ENCODE data around the gene SLC8A1.

SLC8A1 gene

DNA sequence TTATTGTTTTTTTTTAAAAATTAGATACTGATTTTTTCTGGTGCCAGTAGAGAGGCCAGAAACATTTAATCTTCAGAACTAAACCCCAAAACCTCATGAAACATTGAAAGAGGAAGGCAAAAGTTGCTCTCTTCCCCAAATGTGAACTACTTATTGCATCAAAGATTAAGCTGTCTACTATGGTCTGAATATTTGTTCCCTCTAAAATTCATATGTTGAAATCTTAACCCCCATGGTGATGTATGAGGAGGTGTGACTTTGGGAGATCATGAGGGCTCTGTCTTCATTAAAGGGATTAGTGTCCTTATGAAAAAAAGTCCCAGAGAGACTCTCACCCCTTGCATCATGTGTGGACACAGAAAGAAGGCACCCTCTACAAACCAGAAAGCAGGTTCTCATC lies 28.2 kb upstream of the SLC8A1 start:
- TF ChIP-seq, protein P1, sequence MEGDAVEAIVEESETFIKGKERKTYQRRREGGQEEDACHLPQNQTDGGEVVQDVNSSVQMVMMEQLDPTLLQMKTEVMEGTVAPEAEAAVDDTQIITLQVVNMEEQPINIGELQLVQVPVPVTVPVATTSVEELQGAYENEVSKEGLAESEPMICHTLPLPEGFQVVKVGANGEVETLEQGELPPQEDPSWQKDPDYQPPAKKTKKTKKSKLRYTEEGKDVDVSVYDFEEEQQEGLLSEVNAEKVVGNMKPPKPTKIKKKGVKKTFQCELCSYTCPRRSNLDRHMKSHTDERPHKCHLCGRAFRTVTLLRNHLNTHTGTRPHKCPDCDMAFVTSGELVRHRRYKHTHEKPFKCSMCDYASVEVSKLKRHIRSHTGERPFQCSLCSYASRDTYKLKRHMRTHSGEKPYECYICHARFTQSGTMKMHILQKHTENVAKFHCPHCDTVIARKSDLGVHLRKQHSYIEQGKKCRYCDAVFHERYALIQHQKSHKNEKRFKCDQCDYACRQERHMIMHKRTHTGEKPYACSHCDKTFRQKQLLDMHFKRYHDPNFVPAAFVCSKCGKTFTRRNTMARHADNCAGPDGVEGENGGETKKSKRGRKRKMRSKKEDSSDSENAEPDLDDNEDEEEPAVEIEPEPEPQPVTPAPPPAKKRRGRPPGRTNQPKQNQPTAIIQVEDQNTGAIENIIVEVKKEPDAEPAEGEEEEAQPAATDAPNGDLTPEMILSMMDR (IDR thresholded peaks at IDR 0.05; ENCODE audit: control extremely low read depth, extremely low read depth, low read depth, missing control alignments), result no peak
- CTCF ChIA-PET, result interaction anchor here (0.6 to 0.7 kb wide), 2 partner anchors 9 kb away, joined by 3 to 4 read pairs; no protein-coding TSS in a partner anchor
- POLR2A ChIA-PET, result no interaction called here
- DNase-seq (ENCODE audit: extremely low spot score), result no peak

DNA sequence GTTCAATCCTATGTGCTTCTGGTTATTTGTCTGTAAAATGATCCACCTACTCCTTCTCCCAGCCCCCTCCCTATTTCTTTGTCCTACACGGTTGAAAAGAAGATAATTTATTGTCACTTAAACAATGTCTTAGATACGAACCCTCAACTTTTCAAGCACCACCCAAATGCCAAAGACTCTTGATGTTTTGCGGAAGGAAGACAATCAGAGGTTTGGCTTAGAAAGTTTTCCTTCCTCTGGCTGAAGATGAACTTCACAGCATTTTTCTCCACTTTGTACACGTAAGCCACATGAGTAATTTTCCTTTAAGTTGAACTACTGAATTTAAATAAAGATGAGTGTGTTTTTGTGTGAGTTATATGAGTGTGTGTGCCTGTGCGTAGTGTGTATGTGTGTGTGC lies 25.5 kb upstream of the SLC8A1 start:
- CTCF ChIA-PET, result interaction anchor here (1.4 kb wide), 1 partner anchor 11 kb away, joined by 7 read pairs; no protein-coding TSS in a partner anchor

DNA sequence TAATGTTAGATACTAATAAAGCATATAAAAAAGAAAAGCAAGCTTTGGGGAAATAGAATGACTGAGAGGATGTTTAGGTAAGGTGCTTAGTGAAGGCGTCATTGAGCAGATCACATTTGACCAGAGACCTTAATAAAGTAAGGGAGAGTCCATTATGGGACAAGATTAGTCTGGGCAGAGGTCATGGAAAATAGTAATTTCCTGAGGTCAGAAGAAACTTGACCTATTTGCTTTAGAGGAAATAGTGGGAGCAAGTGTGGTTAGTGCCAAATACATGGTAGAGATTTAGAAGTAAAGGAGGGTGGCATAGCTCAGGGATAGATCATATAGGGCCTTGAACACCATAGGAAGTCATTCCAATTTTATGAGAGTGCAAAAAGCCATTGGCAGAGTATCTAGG lies 24.5 kb upstream of the SLC8A1 start:
- ChIA-PET POLR2A (no interaction called here), CTCF (no interaction called here)
- TF ChIP-seq, protein P1 (IDR thresholded peaks at IDR 0.05; ENCODE audit: control extremely low read depth, extremely low read depth, low read depth, missing control alignments), result no peak
- no peak for DNase-seq (ENCODE audit: extremely low spot score)

More for the DNA sequence above, 25.5 kb upstream of the SLC8A1 start:
- no peak for DNase-seq (ENCODE audit: extremely low spot score)
- POLR2A ChIA-PET, result no interaction called here
- TF ChIP-seq, protein P1 (IDR thresholded peaks at IDR 0.05; ENCODE audit: control extremely low read depth, extremely low read depth, low read depth, missing control alignments), result no peak

DNA sequence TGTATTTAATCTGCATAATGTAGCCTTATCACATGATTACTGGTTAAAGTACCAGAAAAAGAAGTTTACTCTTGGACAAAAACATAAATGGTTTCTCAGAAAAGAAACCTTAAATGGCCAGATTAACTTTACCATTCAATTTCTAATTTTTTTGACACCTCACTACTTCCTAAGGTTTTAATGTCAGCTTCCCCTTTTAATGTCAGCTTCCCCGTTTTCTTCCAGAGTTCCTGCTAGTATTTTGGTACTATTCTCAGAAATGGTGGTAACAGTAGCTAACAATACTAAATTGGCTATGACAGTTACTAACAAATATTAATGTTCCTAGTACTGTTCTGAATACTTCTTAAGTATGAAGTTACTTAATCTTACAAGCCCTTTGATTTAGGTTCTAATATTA lies 22.4 kb upstream of the SLC8A1 start:
- TF ChIP-seq, protein P1 (IDR thresholded peaks at IDR 0.05; ENCODE audit: control extremely low read depth, extremely low read depth, low read depth, missing control alignments), result no peak
- CTCF ChIA-PET, result no interaction called here
- POLR2A ChIA-PET, result no interaction called here
- DNase-seq (ENCODE audit: extremely low spot score), result no peak

DNA sequence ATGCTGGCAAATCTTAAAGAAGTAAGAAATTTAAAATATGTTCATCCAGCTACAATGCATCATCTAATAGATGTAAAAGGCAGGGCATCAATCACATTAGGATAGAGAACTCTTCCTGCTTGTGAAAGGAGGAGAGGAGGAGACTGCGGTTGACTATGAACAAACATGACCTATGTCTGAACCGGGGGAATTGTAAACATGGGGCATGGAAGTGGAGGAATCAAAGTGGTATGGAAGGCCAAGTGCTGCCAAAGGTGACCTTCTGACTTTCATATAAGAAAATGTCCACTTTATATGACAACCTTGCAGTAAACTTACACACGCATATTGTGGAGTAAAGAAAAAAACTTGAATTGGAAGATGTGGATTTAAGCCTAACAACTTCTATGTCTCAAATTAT lies 20.0 kb upstream of the SLC8A1 start:
- DNase-seq (ENCODE audit: extremely low spot score), result no peak

DNA sequence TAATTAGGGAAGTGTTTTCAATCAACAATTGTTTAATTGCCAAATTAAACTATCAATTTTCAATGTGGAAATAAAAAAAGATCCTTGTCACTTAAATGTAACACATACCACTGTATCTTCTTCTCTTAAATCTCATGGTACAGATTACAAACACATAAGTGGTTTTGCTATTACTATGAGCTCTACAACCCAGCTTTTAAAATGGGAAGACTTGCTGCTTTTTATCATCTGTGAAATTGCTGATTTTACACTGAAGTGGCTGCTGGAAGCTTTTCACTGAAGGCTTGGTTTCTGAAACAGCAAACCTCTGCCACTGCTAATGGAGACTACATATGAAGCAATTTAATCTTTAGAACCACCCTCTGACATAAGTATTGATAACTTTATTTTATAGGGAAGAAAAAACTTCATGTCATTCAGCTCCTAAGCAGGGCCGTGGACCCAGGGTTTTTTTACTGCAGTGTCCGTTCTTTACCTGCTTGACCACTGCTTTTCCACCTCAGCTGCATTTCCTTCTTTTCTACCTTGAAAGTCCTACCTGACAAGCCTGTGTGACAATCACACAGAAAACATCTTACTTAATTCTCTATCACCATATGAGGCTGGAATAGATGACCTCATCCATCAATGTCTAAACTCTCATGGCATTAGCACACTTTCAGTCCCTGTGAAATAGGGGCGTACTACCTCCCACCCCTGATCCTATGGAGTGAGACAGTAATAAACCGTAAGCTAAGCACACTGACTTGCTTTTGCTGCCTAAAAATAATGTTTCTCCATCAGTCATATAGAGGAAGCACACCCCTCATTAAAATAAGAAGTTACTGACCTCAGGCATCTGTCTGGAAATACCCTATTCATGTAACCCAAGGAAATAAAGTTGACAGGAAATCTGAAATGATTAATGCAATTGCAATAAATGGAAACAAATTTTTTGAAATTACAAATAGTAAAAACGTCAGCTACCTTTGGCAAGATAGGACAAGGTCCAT lies 19.2 kb upstream of the SLC8A1 start:
- TF ChIP-seq, protein P1 (IDR thresholded peaks at IDR 0.05; ENCODE audit: control extremely low read depth, extremely low read depth, low read depth, missing control alignments), result no peak
- DNase-seq (ENCODE audit: extremely low spot score), result no peak
- CTCF ChIA-PET, result interaction anchor here (0.7 to 2.1 kb wide), 5 partner anchors 8 to 21 kb away, joined by 3 to 10 read pairs (median 4); no protein-coding TSS in a partner anchor
- POLR2A ChIA-PET, result no interaction called here

More for the DNA sequence above, 20.0 kb upstream of the SLC8A1 start:
- TF ChIP-seq, protein P1 (IDR thresholded peaks at IDR 0.05; ENCODE audit: control extremely low read depth, extremely low read depth, low read depth, missing control alignments), result no peak
- POLR2A ChIA-PET, result no interaction called here
- CTCF ChIA-PET, result interaction anchor here (1.6 to 2.1 kb wide), 3 partner anchors 8 to 22 kb away, joined by 4 to 10 read pairs (median 4); no protein-coding TSS in a partner anchor
